HepG2 (cell line): Measurements from ENCODE around the gene TBC1D14. TPM values are rescaled to one million over a fixed set of nuclear protein-coding genes. Genes with fewer than 3 reads are reported as not detected.
A peak's percentile ranks its signal among the peaks of the same experiment; 100 is the strongest.

Source experiments
- AKAP8 ChIP-seq: sonication (generic); formaldehyde crosslinking; IDR thresholded peaks from 2 replicates; pipeline ENCODE4 v1.5.1; 2020; ENCODE audit warnings: mild to moderate bottlenecking, missing genetic modification reagents
- CC2D1A ChIP-seq: sonication (generic); formaldehyde crosslinking; IDR thresholded peaks from 2 replicates; pipeline ENCODE4 v1.8.1; 2023; ENCODE audit warnings: mild to moderate bottlenecking, missing genetic modification reagents
- CCDC6 ChIP-seq: sonication (generic); formaldehyde crosslinking; IDR thresholded peaks from 2 replicates; pipeline ENCODE4 v1.8.1; 2022; ENCODE audit warnings: mild to moderate bottlenecking, missing genetic modification reagents, moderate library complexity
- CHD4 ChIP-seq: fragments of 200-600 bp; sonication (generic); IDR thresholded peaks from 2 replicates; pipeline ENCODE4 v1.7.0; 2017; ENCODE audit warnings: mild to moderate bottlenecking, low read length, borderline replicate concordance
- GABPA ChIP-seq, 2 experiments: IDR thresholded peaks; 2 replicates each; pipeline ENCODE4 v1.6.1; 2011 to 2016; ENCODE audit warnings: low read depth in 2 of 2, low read length in 1 of 2, missing biosample characterization in 1 of 2, missing genetic modification characterization in 1 of 2
- HMGA1 ChIP-seq: sonication (generic); formaldehyde crosslinking; conservative IDR thresholded peaks from 2 replicates; pipeline ENCODE4 v1.4.0; 2020; ENCODE audit warnings: missing genetic modification reagents
- NCOA1 ChIP-seq: sonication (generic); formaldehyde crosslinking; IDR thresholded peaks from 2 replicates; pipeline ENCODE4 v1.9.0; 2021; ENCODE audit warnings: missing genetic modification reagents
- RAD21 ChIP-seq: fragments of 450-650 bp; formaldehyde crosslinking; IDR thresholded peaks from 2 replicates; pipeline ENCODE4 v1.5.0; 2020; ENCODE audit warnings: mild to moderate bottlenecking
- TAF15 ChIP-seq: fragments of 200-400 bp; formaldehyde crosslinking; IDR thresholded peaks from one replicate; pipeline ENCODE4 v1.6.1; 2018; ENCODE audit warnings: mild to moderate bottlenecking, low read depth, low read length; ENCODE audit not compliant: poor library complexity, severe bottlenecking
- YEATS2 ChIP-seq: sonication (generic); formaldehyde crosslinking; IDR thresholded peaks from 2 replicates; pipeline ENCODE4 v1.4.0; 2020; ENCODE audit warnings: missing genetic modification reagents, borderline replicate concordance
- polyA plus RNA-seq, 8 experiments: library from polyadenylated mRNA; depleted of rRNA in 3 of 8; stranded (reverse) in 7 of 8; unstranded in 1 of 8; fragments of >200 nt; fragmentation: Illumina TruSeq in 4 of 8; extraction: Trizol in 4 of 8; gene quantifications; 2 replicates each; pipeline versions ENCODE4 v1.2.1 to v1.2.3, GENCODE V29; 2011 to 2016; ENCODE audit warnings: low read depth in 4 of 8, missing spikeins in 1 of 8, mixed read lengths in 1 of 8; ENCODE audit not compliant: insufficient read depth in 1 of 8
- total RNA-seq, 5 experiments: library from RNA; depleted of rRNA; stranded (reverse); fragments of >200 nt; fragmentation: Illumina TruSeq; extraction: Trizol; gene quantifications; 2 replicates each; pipeline ENCODE4 v1.2.3, GENCODE V29; 2016; ENCODE audit warnings: low read depth in 1 of 5
- TF ChIP-seq, protein P1 (sequence below): IDR thresholded peaks from 2 replicates; pipeline ENCODE4 v1.6.1; 2012; ENCODE audit warnings: low read length, improper control_type of control experiment
- TF ChIP-seq, protein P2 (sequence below): sonication (generic); formaldehyde crosslinking; IDR thresholded peaks from 2 replicates; pipeline ENCODE4 v1.5.1; 2020; ENCODE audit warnings: missing genetic modification reagents, mild to moderate bottlenecking, borderline replicate concordance
- TF ChIP-seq, protein P3 (sequence below): sonication (generic); formaldehyde crosslinking; IDR thresholded peaks from 2 replicates; pipeline ENCODE4 v1.4.0; 2020; ENCODE audit warnings: missing genetic modification reagents, mild to moderate bottlenecking, borderline replicate concordance
- TF ChIP-seq, protein P4 (sequence below): fragments of 450-650 bp; IDR thresholded peaks from 2 replicates; pipeline ENCODE4 v1.6.1; 2017; ENCODE audit warnings: mild to moderate bottlenecking

TBC1D14 gene
- total and polyA plus RNA-seq, 2 of the 13 experiments (the other 11 are each of a cell fraction or from before 2014, with no cell fraction given): 29.5 to 46.5 TPM

DNA sequence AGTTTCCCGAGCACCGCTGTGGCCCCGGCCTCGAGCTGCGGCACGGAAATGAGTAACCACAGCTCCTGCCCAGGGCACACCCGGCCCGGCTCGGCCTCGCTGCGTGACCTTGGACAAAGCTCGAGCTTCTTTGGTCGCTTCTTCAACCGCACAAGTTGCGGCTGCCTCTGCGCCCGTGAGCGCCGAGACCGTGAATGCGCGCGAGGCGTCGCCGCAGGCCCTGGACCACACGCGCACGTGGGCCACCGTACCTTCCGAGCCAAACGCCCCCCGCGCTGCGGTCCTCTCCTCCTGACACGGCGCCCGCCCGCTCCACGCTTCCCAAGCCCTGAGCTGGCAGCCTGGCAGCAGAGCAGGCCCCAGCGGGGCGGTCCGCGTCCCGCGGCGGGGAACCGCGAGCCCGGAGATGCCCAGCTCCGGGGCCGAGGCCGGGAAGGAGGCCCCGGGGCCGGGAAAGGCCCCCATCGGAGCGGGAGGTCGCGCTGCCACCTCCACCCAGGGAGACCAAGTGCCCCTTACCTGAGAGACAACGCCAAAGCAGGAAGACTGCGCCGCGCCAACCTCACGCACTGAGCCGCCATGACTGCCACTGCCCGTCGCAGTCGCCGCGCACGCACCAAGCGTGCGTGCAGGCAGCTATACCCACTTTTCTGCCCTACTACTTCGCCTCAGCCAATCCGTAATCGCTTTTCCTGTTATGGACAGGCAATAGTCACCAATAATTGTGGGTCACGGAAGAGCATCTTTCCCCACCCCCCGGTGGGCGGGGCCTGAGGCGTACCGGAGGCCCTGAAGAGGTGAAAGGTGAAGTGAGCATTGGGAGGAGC lies 158.0 kb downstream of the TBC1D14 start, which contains the start of gene GRPEL1 (continued):
- TF ChIP-seq, protein P1, sequence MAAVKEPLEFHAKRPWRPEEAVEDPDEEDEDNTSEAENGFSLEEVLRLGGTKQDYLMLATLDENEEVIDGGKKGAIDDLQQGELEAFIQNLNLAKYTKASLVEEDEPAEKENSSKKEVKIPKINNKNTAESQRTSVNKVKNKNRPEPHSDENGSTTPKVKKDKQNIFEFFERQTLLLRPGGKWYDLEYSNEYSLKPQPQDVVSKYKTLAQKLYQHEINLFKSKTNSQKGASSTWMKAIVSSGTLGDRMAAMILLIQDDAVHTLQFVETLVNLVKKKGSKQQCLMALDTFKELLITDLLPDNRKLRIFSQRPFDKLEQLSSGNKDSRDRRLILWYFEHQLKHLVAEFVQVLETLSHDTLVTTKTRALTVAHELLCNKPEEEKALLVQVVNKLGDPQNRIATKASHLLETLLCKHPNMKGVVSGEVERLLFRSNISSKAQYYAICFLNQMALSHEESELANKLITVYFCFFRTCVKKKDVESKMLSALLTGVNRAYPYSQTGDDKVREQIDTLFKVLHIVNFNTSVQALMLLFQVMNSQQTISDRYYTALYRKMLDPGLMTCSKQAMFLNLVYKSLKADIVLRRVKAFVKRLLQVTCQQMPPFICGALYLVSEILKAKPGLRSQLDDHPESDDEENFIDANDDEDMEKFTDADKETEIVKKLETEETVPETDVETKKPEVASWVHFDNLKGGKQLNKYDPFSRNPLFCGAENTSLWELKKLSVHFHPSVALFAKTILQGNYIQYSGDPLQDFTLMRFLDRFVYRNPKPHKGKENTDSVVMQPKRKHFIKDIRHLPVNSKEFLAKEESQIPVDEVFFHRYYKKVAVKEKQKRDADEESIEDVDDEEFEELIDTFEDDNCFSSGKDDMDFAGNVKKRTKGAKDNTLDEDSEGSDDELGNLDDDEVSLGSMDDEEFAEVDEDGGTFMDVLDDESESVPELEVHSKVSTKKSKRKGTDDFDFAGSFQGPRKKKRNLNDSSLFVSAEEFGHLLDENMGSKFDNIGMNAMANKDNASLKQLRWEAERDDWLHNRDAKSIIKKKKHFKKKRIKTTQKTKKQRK: no peak
- TF ChIP-seq, protein P2, sequence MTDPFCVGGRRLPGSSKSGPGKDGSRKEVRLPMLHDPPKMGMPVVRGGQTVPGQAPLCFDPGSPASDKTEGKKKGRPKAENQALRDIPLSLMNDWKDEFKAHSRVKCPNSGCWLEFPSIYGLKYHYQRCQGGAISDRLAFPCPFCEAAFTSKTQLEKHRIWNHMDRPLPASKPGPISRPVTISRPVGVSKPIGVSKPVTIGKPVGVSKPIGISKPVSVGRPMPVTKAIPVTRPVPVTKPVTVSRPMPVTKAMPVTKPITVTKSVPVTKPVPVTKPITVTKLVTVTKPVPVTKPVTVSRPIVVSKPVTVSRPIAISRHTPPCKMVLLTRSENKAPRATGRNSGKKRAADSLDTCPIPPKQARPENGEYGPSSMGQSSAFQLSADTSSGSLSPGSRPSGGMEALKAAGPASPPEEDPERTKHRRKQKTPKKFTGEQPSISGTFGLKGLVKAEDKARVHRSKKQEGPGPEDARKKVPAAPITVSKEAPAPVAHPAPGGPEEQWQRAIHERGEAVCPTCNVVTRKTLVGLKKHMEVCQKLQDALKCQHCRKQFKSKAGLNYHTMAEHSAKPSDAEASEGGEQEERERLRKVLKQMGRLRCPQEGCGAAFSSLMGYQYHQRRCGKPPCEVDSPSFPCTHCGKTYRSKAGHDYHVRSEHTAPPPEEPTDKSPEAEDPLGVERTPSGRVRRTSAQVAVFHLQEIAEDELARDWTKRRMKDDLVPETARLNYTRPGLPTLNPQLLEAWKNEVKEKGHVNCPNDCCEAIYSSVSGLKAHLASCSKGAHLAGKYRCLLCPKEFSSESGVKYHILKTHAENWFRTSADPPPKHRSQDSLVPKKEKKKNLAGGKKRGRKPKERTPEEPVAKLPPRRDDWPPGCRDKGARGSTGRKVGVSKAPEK (CRISPR knock-in tag): no peak; the same call in 1 of the 2 replicates
- TF ChIP-seq CCDC6 (no peak), RAD21 (peak; percentile 19; the same call in 1 of the 2 replicates), HMGA1 (CRISPR knock-in tag) (no peak), AKAP8 (CRISPR knock-in tag) (no peak; the same call in 1 of the 2 replicates), YEATS2 (CRISPR knock-in tag) (0 out of 2 replicates have a peak, but pooled peaks have one; percentile 21), CC2D1A (CRISPR knock-in tag) (no peak), NCOA1 (CRISPR knock-in tag) (peak; percentile 11; the same call in 1 of the 2 replicates), CHD4 (no peak), GABPA (IDR thresholded peaks at IDR 0.05; ENCODE audit: low read depth, low read length) (no peak), GABPA (CRISPR knock-in tag; IDR thresholded peaks at IDR 0.05; ENCODE audit: low read depth) (peak; percentile 49), TAF15 (no peak)
- TF ChIP-seq, protein P3, sequence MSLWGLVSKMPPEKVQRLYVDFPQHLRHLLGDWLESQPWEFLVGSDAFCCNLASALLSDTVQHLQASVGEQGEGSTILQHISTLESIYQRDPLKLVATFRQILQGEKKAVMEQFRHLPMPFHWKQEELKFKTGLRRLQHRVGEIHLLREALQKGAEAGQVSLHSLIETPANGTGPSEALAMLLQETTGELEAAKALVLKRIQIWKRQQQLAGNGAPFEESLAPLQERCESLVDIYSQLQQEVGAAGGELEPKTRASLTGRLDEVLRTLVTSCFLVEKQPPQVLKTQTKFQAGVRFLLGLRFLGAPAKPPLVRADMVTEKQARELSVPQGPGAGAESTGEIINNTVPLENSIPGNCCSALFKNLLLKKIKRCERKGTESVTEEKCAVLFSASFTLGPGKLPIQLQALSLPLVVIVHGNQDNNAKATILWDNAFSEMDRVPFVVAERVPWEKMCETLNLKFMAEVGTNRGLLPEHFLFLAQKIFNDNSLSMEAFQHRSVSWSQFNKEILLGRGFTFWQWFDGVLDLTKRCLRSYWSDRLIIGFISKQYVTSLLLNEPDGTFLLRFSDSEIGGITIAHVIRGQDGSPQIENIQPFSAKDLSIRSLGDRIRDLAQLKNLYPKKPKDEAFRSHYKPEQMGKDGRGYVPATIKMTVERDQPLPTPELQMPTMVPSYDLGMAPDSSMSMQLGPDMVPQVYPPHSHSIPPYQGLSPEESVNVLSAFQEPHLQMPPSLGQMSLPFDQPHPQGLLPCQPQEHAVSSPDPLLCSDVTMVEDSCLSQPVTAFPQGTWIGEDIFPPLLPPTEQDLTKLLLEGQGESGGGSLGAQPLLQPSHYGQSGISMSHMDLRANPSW: no peak; the same call in 1 of the 2 replicates
- TF ChIP-seq, protein P4, sequence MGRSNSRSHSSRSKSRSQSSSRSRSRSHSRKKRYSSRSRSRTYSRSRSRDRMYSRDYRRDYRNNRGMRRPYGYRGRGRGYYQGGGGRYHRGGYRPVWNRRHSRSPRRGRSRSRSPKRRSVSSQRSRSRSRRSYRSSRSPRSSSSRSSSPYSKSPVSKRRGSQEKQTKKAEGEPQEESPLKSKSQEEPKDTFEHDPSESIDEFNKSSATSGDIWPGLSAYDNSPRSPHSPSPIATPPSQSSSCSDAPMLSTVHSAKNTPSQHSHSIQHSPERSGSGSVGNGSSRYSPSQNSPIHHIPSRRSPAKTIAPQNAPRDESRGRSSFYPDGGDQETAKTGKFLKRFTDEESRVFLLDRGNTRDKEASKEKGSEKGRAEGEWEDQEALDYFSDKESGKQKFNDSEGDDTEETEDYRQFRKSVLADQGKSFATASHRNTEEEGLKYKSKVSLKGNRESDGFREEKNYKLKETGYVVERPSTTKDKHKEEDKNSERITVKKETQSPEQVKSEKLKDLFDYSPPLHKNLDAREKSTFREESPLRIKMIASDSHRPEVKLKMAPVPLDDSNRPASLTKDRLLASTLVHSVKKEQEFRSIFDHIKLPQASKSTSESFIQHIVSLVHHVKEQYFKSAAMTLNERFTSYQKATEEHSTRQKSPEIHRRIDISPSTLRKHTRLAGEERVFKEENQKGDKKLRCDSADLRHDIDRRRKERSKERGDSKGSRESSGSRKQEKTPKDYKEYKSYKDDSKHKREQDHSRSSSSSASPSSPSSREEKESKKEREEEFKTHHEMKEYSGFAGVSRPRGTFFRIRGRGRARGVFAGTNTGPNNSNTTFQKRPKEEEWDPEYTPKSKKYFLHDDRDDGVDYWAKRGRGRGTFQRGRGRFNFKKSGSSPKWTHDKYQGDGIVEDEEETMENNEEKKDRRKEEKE: no peak
